ENCODE data around the gene HLF. TPM values are rescaled to one million over a fixed set of nuclear protein-coding genes. Genes with fewer than 3 reads are reported as not detected.

The HLF gene
- total RNA-seq, 4 donors from 2014 or later: 2.5 to 10.0 (median 5.4) TPM

- no peak for TF ChIP-seq POLR2A (IDR thresholded peaks at IDR 0.05)
- TF ChIP-seq CTCF (IDR thresholded peaks at IDR 0.05): no peak
- Histone ChIP-seq H3K4me1 (peaks cover 0 to 5% (median 0%) of the 10 kb centered on the region in 4 donors), H3K27ac (no peak overlapping the region), H3K36me3 (no peaks in the 10 kb centered on the region), H3K27me3 (no peaks in the 10 kb centered on the region), H3K4me3 (no peak overlapping the region), H3K9me3 (no peaks in the 10 kb centered on the region)
- no peak for DNase-seq
Measured at GRCh38 chr17:55236316-55236715, 28.4 kb upstream of the HLF start.

GRCh38 chr17:55237268-55237667 lies 27.5 kb upstream of the HLF start:
- DNase-seq: no peak
- H3K4me1 ChIP-seq: peaks cover 0 to 5% (median 0%) of the 10 kb centered on the region in 4 donors
- TF ChIP-seq POLR2A (IDR thresholded peaks at IDR 0.05) (no peak), CTCF (IDR thresholded peaks at IDR 0.05) (no peak)
- no peak overlapping the region for H3K4me3 ChIP-seq
- no peaks in the 10 kb centered on the region for H3K9me3 ChIP-seq
- no peaks in the 10 kb centered on the region for H3K36me3 ChIP-seq
- no peak overlapping the region for H3K27ac ChIP-seq
- H3K27me3 ChIP-seq: no peaks in the 10 kb centered on the region

GRCh38 chr17:55237841-55238178 lies 26.9 kb upstream of the HLF start:
- DNase-seq: no peak
- H3K4me1 ChIP-seq: peaks cover 0 to 5% (median 0%) of the 10 kb centered on the region in 4 donors
- H3K4me3 ChIP-seq: peak overlapping the region; percentile 41 to 55 (median 50)
- peak overlapping the region; percentile 53 to 71 (median 68) for H3K27ac ChIP-seq
- H3K27me3 ChIP-seq: no peaks in the 10 kb centered on the region
- H3K9me3 ChIP-seq: no peaks in the 10 kb centered on the region
- TF ChIP-seq CTCF (IDR thresholded peaks at IDR 0.05) (no peak), POLR2A (IDR thresholded peaks at IDR 0.05) (no peak)
- H3K36me3 ChIP-seq: no peaks in the 10 kb centered on the region

GRCh38 chr17:55238179-55238930 lies 26.4 kb upstream of the HLF start:
- H3K27me3 ChIP-seq: no peaks in the 10 kb centered on the region
- peak overlapping the region; percentile 53 to 71 (median 68) for H3K27ac ChIP-seq
- DNase-seq: peak; percentile 79 to 95 (median 93)
- no peaks in the 10 kb centered on the region for H3K36me3 ChIP-seq
- no peaks in the 10 kb centered on the region for H3K9me3 ChIP-seq
- peak overlapping the region; percentile 41 to 55 (median 50) for H3K4me3 ChIP-seq
- H3K4me1 ChIP-seq: peaks cover 0 to 5% (median 0%) of the 10 kb centered on the region in 4 donors
- TF ChIP-seq POLR2A (IDR thresholded peaks at IDR 0.05) (peak; percentile 34 to 37), CTCF (IDR thresholded peaks at IDR 0.05) (peak in 1 of 6 experiments; percentile 10)

- Histone ChIP-seq H3K4me1 (peaks cover 0 to 5% (median 0%) of the 10 kb centered on the region in 4 donors), H3K36me3 (no peaks in the 10 kb centered on the region), H3K27ac (peak overlapping the region; percentile 53 to 71 (median 68)), H3K27me3 (no peaks in the 10 kb centered on the region), H3K9me3 (no peaks in the 10 kb centered on the region), H3K4me3 (peak overlapping the region; percentile 41 to 55 (median 50))
- DNase-seq: peak in 1 of 3 donors; percentile 51
- TF ChIP-seq POLR2A (IDR thresholded peaks at IDR 0.05): no peak
- TF ChIP-seq CTCF (IDR thresholded peaks at IDR 0.05): peak in 1 of 6 experiments; percentile 10
Measured at GRCh38 chr17:55238931-55239297, 25.8 kb upstream of the HLF start.

Data from Peyer's patch (tissue), 4 donors.